GM18870 (cell line): Measurements from ENCODE around the gene KCTD1.
A peak's percentile ranks its signal among the peaks of the same experiment; 100 is the strongest.
"Not testable (repeated sequence)": the region's sequence is repeated elsewhere in the genome, so short reads cannot be mapped to it uniquely, and the experiment has no call there.

Source experiments
- ATAC-seq: cut with Tn5 transposase; IDR thresholded peaks from one replicate; pipeline ENCODE4 v1.9.1; 2021; ENCODE audit warnings: moderate library complexity; ENCODE audit not compliant: unreplicated experiment

KCTD1 gene

DNA sequence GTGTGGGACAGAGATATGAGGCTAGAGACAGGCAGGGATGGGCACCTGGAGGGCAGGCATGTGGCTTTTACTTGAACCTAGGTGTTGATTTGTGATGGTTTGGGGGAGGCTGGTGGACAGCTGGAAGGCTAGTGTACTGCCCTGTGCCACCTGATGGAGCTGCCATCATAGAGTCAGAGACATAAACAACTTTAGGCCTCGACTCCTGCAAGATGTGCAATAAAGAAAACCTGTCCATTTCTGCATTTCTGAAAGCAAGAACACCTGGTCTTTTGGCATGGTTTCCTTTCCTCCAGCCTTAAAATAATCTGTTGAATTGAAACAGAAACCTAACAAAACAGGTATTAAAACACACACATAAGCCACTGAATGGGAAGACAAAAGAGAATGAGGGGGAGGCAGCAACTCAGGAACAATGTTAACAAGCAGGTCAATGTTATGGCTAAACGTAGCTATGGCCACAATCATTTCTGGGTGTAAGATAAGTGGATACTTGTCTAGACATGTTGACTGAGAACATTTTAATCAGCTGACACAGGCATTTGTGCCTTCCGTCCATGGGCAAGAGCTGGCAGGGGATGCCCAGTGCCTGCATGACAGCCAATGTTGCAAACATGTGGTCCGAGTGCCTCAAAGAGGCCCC is 87.8 kb downstream of the KCTD1 start:
- ATAC-seq = peak; percentile 84

DNA sequence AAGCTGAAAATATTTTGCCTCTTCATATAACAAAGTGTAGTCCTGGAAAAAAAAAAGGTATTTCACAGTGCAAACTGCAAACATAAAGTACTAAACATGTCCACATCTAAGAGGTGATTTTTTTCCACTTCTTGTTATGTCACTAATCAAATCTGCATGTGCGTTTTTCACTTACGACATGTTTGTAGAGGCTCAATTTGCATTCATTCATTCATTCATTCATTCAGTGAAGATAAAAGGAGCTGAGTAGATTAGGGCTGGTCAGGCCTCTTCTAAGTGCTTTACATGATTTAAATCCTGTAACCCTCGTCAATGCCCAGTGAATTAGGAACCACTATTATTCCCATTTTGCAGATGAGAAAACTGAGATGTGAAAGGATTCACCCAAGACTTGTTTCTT is 88.5 kb downstream of the KCTD1 start:
- ATAC-seq = no peak

DNA sequence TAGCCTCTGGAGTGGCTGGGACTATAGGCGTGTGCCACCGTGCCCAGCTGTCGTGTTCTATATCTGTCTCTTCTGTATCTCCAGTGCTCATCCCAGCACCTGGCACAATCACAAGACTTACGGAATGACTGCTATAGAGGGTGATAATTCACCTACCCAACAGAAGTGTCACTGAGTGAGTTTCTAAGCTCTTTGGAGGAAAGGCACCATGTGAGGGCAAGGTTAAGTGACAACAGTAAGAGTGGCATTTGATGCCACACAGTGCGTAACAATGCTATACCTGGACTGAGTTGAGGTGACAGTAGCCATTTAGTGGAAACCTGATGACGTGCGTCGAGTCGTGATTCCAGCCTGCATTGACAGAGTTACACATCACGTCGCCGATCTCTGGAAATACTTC is 89.0 kb downstream of the KCTD1 start:
- ATAC-seq = no peak

DNA sequence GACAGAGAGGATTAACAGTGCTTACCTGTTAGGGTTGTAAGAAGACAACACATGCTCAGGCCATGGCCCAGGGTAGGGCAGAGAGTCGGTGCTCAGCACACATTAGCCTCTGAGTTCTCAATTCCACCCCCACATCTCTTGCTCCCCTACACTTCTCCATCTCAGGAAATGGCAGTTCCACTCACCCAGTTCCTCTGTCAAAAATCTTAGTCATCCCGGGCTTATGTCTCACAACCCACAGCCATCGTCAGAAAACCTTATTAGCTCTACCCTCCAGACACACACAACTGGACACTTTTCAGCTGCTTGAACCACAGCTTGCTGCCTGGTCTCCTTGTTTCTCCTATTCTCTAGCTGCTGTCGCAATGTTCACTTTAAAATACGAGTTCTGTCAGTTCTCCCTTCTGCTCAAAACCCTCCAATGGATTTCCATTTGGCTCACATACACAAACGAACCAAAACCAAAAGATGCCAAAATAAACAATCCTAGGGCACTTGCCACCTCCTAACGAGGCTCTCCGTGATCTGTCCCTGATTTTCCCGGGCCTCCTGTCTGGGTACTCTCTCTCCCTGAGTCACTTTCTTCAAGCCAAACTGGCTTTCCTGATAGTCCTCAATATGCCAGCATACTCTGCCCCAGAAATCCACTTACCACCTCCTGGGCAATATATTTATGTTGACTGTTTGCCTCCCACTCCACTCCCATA is 89.7 kb downstream of the KCTD1 start:
- ATAC-seq = peak; percentile 60

DNA sequence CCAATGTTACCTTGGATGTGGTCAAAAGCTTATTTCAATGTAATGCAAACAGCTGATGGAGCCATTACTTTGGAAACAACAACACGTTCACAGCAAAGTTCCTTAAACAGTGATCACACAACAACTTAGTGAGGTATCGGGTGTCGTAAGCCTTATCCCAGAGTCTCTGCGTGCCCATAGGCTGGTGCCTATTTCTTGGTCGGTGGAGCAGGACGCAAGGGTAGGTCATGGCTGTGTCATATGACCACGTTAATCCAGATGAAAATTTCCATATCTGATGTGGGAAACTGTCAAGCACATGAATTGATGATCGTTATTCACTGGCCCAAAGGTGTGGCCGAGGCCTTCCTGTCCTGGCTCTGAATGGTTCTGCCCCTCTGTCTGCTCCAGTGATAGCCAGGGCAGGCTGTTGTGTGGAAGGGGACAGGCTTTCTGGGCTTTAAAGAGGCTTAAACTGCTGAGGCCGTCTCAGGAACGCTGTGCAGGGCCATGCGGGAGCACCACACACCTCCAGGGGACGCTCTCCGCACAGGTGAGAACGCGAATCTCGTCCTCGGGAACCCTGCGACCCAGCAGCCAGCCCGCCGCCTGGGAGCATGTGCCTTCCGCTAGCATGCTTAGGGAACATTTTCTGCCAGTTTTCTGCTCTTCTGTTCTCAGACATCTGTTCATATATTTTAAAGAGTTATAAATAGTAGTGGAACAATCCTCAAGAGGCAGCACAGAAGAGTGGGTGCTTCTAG is 90.6 kb downstream of the KCTD1 start:
- ATAC-seq = no peak

DNA sequence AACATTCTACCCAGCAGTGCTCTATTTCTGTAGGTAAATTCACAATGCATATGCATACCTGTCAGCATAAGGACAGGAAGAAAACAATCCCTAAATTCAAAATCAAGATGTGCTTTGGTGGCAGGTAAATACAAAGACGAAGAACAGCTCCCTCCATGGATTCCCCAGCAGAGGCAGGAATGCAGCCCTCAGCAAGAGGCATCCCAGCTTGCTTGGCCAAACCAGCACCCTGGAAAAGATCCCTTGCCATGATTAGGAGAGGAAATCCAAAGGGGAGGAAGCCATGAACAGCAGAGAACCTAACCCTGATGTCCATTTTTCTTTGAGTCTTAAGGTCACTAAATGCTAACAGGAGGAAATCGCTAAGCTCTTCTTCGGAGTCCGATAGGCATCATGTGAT is 91.2 kb downstream of the KCTD1 start:
- ATAC-seq = no peak

DNA sequence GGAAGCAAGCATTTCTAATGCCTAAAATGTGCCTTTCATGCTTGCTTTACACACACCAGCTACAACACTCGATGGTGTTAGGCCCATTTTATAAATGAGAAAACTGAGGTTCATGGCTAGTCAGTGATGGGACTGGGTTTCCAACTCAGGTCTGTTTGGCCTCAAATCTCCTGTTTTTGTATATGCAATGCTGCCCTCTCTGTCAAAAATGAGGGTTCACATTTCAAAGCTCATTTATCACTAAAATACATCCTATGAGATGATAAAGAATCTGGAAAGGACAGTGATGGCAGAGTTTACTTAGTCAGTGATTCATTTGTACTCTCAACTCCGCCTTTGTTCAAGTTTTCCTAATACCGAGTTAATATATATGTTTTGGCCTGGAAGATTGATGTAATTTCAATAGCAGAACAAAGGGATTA is 92.3 kb downstream of the KCTD1 start:
- no peak for ATAC-seq

DNA sequence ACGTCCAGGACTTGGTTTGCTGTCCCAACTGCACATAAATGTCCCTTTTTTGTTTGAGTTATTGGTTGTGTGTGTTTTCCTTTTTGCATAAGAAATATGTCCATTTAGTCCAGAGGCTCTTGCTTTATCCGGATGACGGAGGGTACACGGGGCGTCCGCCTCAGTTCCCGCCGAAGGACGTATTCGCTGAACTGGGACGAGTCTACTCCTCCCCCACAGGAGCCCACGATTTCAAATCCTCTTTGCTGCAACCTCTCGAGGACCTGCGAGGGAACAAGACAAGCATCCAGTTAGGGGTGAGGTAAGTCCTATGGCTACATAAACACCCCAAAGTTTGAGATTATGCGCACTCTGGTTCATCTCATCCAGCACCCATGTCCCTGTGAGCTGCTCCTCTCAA is 92.7 kb downstream of the KCTD1 start:
- ATAC-seq = no peak

DNA sequence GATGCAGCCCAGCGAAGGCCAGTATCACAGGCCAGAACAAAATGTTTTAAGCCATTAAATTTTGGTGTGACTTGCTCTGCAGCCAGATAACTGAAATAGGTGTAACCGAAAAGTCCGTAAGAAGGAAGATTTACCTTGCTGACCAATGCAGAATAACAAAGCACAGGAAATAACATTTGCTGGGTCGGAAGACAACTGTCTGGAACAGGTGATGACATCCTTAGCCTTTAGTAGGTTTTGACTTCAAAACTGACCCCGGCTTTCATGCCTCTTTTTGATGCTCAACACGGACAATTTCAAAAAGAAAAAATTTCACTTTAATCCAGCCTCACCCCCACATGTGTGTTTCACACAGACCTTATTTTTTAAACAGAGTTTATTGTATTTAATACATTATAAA is 93.7 kb downstream of the KCTD1 start:
- no peak for ATAC-seq

DNA sequence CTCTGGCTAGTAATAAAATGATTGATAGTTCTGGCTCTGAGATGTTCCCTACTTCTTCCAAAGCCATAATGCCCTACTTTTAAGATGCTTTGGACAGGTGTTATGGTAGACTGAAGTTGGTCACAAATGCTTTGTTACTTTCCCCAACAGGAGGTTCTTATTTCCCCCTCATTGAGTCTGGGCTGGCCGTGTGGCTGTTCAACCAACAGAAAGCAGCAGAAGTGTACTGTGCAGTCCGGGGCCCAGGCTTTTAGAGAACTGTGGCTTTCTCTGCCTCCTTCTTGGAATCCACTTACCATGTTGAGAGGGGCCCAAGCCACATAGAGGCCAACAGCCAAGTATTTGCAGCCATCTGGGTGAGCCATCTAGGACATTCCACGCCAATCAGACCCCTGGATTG is 94.2 kb downstream of the KCTD1 start:
- no peak for ATAC-seq

DNA sequence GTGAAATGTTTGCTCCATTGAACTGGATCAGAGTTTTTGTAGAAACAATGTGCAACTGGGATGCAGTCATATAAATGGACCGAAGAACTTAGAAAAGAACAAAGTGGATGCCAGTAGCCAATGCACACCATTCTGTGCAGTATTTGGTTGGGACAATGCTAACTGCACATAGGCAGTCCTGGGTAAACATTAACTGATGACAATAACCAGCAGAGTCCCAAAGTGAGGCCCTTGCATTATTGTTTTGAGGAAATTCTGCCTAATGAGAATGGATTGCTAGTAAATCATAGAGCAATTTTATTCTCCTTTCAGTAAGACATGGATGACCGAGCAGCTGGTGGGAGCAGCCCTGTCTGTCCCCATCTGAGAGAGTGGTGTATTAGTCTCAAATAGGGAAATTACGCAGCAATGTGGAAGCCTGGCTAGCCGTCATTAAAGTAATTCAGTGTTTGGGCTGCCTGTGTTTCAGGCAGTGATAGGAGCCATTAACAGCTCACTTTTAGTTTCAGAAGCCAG is 94.9 kb downstream of the KCTD1 start:
- peak; percentile 40 for ATAC-seq

DNA sequence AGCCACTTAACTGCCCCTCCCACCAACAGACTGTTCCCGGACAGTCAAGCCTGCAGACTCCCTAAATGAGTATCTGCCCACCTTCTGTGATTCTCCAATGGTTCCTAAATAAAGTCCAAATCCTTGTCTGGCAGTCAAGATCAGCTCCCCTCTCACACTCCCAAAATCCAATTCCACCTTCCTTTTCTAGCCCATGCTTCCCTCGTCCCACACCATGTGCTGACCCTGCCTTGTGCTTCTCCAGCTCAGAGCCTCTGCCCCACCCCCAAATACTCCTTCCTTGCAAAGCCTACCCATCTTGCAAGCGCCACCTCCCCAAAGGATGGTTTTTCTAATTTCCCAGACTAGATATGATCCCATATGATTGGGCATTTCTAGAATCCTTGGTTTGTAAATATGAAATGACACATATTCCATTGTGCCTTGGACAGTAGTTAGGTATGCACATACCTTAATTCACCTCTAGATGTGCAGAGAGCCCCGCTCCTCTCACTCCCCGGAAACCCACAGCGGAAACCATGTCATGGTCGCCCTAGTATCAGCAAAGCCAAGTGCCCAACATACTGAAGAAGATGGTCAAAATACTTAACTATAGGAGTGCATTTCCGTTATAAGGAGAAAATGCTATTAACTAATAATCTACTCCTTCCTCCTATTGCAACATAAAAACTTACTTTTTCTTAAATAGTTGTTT is 97.2 kb downstream of the KCTD1 start:
- ATAC-seq = no peak

DNA sequence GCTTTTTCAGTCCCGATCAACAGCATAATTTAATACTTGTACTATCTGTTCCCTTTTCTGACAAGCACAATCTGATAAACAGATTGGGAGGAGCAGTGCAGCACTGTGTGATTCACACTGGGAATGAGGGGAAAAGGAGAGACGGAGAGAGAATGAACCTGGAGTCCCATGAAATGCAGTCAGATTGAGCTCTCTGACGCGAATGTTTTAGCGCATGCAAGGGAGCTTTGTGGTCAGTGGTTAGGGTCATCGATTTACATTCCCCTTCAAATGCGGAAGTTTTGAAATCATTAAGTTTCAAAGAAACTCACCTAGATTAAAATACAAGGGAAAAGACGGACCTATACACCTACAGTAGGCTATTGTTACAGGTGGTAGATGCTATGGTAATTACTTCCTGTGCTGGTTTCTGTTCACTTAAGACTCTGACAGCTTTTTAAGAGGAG is 99.6 kb downstream of the KCTD1 start:
- ATAC-seq = no peak

DNA sequence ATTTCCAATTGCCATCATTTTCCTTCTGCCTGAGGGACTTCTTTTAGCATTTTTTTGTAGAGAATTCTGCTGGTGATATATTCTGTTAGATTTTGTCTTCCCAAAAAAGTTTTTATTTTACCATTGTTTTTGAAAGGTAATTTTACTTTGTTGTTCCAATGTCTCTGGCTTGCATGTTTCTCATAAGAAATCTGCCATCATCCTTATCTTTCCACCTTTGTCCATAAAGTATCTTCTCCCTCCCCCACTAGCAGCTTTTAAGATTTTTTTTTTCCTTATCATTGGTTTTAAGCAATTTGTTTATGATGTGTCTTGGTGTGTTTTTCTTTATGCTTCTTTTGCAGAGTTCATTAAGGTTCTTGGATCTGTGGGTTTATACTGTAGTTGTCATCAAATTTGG is 104.5 kb downstream of the KCTD1 start:
- ATAC-seq = no peak

DNA sequence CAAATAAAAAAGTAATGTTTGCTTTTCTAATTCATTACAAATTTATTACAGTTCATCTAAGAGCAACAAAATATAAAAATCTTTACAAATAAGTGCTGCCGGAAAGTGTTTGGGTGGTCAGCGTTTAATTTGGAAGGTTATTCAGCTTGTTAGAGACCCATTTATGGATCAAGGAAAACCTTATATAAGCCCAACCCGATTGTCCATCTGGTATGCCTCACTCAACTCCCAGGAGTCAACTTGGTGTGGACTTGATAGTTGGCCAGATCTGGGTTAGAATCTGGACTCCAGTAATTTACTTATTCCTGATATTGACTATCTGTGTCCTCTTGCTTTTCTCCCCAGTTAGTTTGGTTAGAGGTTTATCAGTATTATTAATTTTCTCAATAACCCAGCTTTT is 106.2 kb downstream of the KCTD1 start:
- ATAC-seq = no peak

DNA sequence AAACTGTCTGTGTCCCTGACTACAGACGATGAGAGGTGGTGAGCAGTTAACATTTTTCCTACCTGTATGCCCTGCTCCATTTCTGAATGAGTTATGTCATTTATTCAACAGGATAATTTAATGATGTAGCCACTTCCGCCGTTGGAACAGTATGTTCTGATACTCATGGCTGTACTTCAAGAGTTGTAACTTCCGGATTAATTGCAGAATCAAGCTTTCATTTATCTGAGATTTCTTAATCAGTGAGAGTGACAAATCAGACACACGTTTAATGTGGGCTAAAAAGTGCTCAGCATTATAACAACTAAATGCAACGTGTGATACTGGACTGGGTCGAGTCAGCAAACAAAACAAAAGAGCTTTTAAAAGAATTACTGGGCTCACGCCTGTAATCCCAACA is 107.7 kb downstream of the KCTD1 start:
- no peak for ATAC-seq

DNA sequence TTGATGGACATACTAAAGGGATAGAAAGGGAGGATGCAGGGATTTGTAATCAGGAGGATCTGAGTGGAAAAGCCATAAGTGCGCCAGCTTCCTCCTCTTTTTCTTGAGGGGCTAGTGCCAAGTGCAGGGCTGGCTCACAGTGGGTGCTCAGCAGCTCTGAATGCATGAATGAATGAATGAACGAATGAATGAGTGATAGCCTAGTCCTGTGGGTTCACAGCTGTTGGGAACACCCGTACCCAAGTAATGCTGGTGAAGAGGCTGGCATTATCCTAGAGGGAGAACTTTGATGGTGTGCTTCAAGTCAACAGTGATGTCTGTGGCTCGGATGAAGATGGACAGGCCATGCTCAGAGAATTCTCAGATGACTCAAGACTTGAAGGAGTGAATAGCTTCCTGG is 108.8 kb downstream of the KCTD1 start:
- no peak for ATAC-seq

DNA sequence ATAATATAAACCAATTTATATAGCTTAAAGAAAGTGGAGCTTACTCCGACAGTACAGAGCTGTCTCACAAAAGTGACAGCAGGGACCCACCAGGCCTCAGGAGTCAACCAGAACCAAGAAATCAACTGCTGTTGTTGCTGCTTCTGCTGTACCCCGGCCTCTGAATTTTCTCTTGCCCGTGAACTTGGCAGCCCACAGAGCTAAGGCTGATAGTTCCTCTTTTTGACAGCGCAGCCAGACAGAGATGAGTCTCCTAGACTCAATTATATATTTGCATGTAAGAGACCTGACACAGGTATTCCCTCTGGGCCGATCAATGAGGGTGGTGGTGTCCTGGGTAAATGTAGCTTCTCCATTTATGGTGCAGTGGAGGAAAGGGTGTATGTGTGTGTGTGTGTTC is 109.4 kb downstream of the KCTD1 start:
- ATAC-seq = peak; percentile 98

DNA sequence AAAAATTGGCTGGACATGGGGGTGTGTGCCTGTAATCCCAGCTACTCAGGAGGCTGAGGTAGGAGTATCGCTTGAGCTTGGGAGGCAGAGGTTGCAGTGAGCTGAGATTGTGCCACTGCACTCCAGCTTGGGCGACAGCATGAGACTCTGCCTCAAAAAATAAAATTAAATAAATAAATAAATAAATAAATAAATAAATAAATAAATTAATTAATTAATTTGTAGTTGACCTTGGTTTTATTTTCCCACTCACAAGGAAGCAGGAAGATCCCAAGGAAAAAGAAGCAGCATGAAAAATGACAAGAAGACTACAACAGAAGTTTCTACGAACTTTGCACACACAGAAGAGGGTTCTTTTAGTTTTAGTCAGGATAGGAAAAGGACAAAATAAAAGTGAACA is 110.7 kb downstream of the KCTD1 start:
- ATAC-seq = not testable (repeated sequence)

DNA sequence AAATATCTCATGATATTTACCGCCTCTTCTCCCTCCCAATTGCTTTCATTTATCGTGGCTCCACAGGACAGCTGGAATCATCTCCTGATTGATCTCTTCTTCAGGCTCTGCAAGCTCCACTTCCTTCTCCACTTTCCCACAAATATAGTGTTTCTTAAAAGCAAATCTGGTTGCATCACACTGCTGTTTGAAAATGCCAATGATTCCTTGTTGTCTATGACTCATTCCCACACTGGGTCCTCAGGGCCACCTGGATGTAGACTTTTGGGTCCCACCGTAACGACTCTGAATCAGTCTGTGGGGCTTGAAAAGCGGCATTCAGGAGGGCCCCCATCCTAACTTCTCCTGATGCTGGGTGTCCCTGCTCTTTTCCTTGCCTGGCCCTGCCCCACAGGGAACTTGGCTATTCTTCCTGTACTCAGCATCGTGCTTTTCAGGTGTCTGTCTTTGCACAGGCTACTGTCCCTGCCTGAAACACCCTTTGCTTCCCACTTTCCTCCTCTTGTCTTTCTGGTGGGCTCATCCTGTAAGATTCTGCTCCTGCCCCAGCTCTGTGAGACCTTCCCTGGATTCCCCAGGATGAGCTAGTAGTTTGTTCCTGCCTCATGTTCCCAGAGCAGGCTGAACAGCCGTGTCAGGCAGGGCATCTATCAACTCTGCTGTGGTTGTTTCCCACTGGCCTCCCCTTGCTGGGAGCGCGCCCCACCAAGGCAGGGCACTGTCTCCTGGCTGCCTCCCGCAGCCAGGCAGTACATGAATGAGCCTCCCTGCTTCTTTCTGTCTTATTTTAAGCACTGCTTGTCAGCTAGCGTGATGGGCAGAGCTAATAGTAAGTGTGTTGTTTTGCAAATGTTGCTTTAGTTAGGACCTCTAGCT is 111.9 kb downstream of the KCTD1 start:
- ATAC-seq = no peak
